ENCODE results near the gene FOXQ1.

FOXQ1 gene

GRCh38 chr6:1309366-1309765, 2.5 kb upstream of the FOXQ1 start:
- TF ChIP-seq CTCF (conservative IDR thresholded peaks at IDR 0.05; ENCODE audit: low read length), result no peak
- H3K4me3 ChIP-seq (ENCODE audit: low read length), result no peak overlapping the region
- DNase-seq (ENCODE audit: low read depth), result no peak

DNA sequence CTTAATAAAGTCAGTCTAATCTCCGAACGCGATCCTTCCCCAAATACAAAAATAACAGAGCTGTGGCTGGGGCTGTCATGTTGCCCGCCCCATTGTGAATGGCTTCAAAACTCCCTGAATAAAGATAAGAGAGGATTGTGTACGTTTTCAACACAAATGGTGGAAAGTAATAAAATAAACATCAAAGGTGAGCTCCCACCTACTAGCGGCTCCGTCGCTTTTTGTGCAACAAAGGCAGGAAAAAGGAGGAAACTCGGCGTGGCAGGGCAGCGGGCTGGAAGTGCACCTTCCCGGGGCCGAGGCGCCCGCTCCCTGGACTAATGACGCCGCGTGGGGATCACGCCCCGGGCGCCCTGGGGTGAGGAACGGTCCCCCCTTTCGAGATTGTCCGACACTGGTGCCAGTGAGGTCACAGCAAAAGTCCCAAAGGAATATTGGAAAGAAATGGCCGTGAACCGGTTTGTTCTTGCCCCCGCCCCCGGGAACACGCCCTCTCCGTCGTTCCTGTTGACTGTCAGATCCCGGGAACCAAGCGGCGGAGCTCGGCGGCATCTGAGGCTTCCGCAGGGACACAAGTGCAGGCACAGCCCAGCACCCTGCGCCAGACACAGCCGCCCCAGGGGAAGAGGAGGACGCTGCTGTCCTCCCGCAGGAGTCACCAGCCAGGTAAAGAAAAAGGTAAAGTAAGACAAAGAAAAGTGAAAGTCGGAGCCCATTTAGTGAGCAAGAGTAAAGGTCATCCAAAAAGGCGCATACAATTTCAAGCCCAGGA, 1.1 kb upstream of the FOXQ1 start:
- peak overlapping the region; percentile 52 for H3K4me3 ChIP-seq (ENCODE audit: low read length)
- TF ChIP-seq CTCF (conservative IDR thresholded peaks at IDR 0.05; ENCODE audit: low read length), result no peak
- no peak for DNase-seq (ENCODE audit: low read depth)

- H3K4me3 ChIP-seq (ENCODE audit: low read length), result peak overlapping the region; percentile 52
- no peak for DNase-seq (ENCODE audit: low read depth)
- no peak for TF ChIP-seq CTCF (conservative IDR thresholded peaks at IDR 0.05; ENCODE audit: low read length)
Observed at GRCh38 chr6:1312203-1312472, 240 bp downstream of the FOXQ1 start.

DNA sequence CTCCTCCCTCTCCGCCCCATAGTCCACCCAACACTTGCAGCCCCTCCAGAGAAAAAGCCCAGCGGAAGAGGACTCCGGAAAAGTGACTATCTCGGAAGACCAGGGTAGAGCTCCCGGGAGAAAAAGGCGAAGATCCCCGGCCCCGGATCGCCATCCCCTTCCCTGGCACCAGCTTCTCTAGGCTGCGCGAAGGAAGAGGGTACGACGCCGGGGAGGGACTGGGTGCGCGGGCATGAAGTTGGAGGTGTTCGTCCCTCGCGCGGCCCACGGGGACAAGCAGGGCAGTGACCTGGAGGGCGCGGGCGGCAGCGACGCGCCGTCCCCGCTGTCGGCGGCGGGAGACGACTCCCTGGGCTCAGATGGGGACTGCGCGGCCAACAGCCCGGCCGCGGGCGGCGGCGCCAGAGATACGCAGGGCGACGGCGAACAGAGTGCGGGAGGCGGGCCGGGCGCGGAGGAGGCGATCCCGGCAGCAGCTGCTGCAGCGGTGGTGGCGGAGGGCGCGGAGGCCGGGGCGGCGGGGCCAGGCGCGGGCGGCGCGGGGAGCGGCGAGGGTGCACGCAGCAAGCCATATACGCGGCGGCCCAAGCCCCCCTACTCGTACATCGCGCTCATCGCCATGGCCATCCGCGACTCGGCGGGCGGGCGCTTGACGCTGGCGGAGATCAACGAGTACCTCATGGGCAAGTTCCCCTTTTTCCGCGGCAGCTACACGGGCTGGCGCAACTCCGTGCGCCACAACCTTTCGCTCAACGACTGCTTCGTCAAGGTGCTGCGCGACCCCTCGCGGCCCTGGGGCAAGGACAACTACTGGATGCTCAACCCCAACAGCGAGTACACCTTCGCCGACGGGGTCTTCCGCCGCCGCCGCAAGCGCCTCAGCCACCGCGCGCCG, 822 bp downstream of the FOXQ1 start:
- TF ChIP-seq CTCF (conservative IDR thresholded peaks at IDR 0.05; ENCODE audit: low read length), result no peak

DNA sequence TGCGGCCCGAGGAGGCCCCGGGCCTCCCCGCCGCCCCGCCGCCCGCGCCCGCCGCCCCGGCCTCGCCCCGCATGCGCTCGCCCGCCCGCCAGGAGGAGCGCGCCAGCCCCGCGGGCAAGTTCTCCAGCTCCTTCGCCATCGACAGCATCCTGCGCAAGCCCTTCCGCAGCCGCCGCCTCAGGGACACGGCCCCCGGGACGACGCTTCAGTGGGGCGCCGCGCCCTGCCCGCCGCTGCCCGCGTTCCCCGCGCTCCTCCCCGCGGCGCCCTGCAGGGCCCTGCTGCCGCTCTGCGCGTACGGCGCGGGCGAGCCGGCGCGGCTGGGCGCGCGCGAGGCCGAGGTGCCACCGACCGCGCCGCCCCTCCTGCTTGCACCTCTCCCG, 1.5 kb downstream of the FOXQ1 start:
- DNase-seq (ENCODE audit: low read depth), result no peak
- no peak for TF ChIP-seq CTCF (conservative IDR thresholded peaks at IDR 0.05; ENCODE audit: low read length)
- H3K4me3 ChIP-seq (ENCODE audit: low read length), result no peak overlapping the region; the same call in 1 of the 2 replicates

More for the DNA sequence above, 822 bp downstream of the FOXQ1 start:
- H3K4me3 ChIP-seq (ENCODE audit: low read length), result peak overlapping the region; percentile 54
- DNase-seq (ENCODE audit: low read depth), result no peak

DNA sequence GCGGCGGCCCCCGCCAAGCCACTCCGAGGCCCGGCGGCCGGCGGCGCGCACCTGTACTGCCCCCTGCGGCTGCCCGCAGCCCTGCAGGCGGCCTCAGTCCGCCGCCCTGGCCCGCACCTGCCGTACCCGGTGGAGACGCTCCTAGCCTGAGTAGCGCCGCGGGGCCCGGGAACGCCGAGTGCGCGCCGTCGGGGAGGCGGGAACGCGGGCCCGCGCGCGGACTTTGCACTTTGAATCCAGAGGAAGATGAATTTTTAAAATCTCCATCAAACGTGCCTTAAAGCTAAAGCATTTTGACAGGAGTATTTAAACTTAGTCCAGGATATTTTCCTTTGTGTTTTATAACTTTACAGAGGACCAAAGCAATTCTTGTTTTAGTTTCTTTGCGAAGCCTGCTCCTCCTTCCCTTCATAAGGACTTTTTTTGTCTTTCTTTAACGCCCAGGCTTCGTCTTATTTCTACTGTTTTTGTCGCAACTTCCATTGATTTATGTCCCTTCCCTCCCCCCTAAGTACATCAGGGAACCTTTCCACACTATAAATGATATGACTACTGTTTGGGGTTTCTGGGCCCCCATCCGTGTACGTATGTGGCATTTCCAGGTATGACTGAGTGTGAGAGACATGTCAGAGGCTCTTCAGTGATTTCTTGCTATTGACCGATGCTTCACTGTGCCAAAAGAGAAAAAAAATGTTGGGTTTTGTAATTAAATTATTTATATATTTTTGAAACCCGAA, 2.0 kb downstream of the FOXQ1 start:
- H3K4me3 ChIP-seq (ENCODE audit: low read length), result no peak overlapping the region
- no peak for DNase-seq (ENCODE audit: low read depth)
- no peak; the same call in 1 of the 2 replicates for TF ChIP-seq CTCF (conservative IDR thresholded peaks at IDR 0.05; ENCODE audit: low read length)

Measured in AG10803 (cell line).